Smooth muscle cell (in vitro differentiated cells): ENCODE data around the gene CCDC178. TPM values are rescaled to one million over a fixed set of nuclear protein-coding genes. Genes with fewer than 3 reads are reported as not detected.
"Not testable (repeated sequence)": the region's sequence is repeated elsewhere in the genome, so short reads cannot be mapped to it uniquely, and the experiment has no call there.

ENCODE experiments used
- DNase-seq: peaks from one replicate; lab custom pipeline; 2025; ENCODE audit not compliant: unreplicated experiment; lab: John Stamatoyannopoulos, UW
- H2AFZ ChIP-seq: fragments of 200-600 bp; sonication (generic); 2 replicates; pipeline ENCODE4 v1.6.0; 2016; ENCODE audit warnings: antibody characterized with exemption, low read depth, mild to moderate bottlenecking
- H3F3A ChIP-seq: fragments of 200-600 bp; sonication (generic); 2 replicates; pipeline ENCODE4 v1.6.0; 2017; ENCODE audit warnings: antibody characterized with exemption, low read depth
- H3K27ac ChIP-seq: fragments of 200-600 bp; sonication (generic); 2 replicates; pipeline ENCODE4 v1.5.1; 2016; ENCODE audit warnings: low read depth, mild to moderate bottlenecking
- H3K27me3 ChIP-seq: fragments of 200-600 bp; sonication (generic); 2 replicates; pipeline ENCODE4 v1.6.1; 2016; ENCODE audit warnings: low read depth, mild to moderate bottlenecking
- H3K36me3 ChIP-seq: fragments of 200-600 bp; sonication (generic); 2 replicates; pipeline ENCODE4 v1.5.1; 2016; ENCODE audit warnings: low read depth
- H3K4me1 ChIP-seq: fragments of 200-600 bp; sonication (generic); 2 replicates; pipeline ENCODE4 v1.5.1; 2016; ENCODE audit warnings: low read depth
- H3K4me2 ChIP-seq: fragments of 200-600 bp; sonication (generic); 2 replicates; pipeline ENCODE4 v1.6.0; 2016; ENCODE audit warnings: mild to moderate bottlenecking
- H3K4me3 ChIP-seq: fragments of 200-600 bp; sonication (generic); 2 replicates; pipeline ENCODE4 v1.5.1; 2016; ENCODE audit warnings: mild to moderate bottlenecking
- H3K79me2 ChIP-seq: fragments of 200-600 bp; sonication (generic); 2 replicates; pipeline ENCODE4 v1.6.0; 2016; ENCODE audit warnings: low read depth, mild to moderate bottlenecking
- H3K9ac ChIP-seq: fragments of 200-600 bp; sonication (generic); 2 replicates; pipeline ENCODE4 v1.6.0; 2016; ENCODE audit warnings: low read depth
- H3K9me3 ChIP-seq: fragments of 200-600 bp; sonication (generic); replicated peaks from 2 replicates; pipeline ENCODE4 v1.5.1; 2016; ENCODE audit warnings: low read depth
- H4K20me1 ChIP-seq: fragments of 200-600 bp; sonication (generic); 2 replicates; pipeline ENCODE4 v1.6.0; 2016; ENCODE audit warnings: low read depth
- WGBS: methylation state at CpG from one replicate; pipeline ENCODE4 v1.1.7; 2016; ENCODE audit warnings: low lambda C conversion rate; 5-methylcytosine and 5-hydroxymethylcytosine counted together
- polyA plus RNA-seq: library from polyadenylated mRNA; unstranded; fragments of >200 nt; fragmentation: Nextera tagmentation; extraction: Ambion mirVana; gene quantifications from 2 replicates; pipeline ENCODE4 v1.2.1, GENCODE V29; 2016
- total RNA-seq: library from RNA; depleted of rRNA; stranded (reverse); fragments of >200 nt; gene quantifications from 2 replicates; pipeline ENCODE4 v1.2.3, GENCODE V29; 2014
- TF ChIP-seq, protein P1 (sequence below): fragments of 200-600 bp; sonication (generic); IDR thresholded peaks from 2 replicates; pipeline ENCODE4 v1.5.1; 2017; ENCODE audit warnings: borderline replicate concordance, mild to moderate bottlenecking, antibody characterized with exemption; ENCODE audit not compliant: insufficient read depth, poor library complexity, severe bottlenecking

Gene CCDC178
- total and polyA plus RNA-seq, 2 experiments from 2014 or later: not detected

DNA sequence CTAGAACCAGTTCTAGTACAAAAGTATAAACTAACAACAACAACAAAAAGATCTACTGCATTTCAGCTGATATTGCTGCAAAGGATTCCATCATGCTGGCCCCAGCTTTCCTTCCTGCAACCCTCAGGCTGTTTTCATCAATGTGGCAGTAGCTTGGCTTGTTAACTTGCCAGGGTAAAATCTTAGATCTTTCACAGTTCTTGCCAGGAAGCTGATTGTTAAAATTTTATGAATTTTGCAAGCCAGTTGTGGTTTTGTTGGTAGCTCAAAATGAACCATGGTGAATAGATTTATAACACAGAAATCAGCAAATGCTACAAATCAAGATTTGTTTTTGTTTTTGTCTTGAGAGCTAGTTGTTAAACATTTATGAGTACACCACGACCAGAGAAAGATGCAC, 19.3 kb downstream of the CCDC178 start:
- H3K4me2 ChIP-seq: no peak overlapping the region
- TF ChIP-seq, protein P1, sequence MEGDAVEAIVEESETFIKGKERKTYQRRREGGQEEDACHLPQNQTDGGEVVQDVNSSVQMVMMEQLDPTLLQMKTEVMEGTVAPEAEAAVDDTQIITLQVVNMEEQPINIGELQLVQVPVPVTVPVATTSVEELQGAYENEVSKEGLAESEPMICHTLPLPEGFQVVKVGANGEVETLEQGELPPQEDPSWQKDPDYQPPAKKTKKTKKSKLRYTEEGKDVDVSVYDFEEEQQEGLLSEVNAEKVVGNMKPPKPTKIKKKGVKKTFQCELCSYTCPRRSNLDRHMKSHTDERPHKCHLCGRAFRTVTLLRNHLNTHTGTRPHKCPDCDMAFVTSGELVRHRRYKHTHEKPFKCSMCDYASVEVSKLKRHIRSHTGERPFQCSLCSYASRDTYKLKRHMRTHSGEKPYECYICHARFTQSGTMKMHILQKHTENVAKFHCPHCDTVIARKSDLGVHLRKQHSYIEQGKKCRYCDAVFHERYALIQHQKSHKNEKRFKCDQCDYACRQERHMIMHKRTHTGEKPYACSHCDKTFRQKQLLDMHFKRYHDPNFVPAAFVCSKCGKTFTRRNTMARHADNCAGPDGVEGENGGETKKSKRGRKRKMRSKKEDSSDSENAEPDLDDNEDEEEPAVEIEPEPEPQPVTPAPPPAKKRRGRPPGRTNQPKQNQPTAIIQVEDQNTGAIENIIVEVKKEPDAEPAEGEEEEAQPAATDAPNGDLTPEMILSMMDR: no peak
- H3K79me2 ChIP-seq: no peaks in the 10 kb centered on the region
- H2AFZ ChIP-seq: no peak overlapping the region
- no peak overlapping the region for H3K4me3 ChIP-seq
- no peak overlapping the region for H3K9ac ChIP-seq
- no peaks in the 10 kb centered on the region for H3K4me1 ChIP-seq
- no peaks in the 10 kb centered on the region for H3K9me3 ChIP-seq
- H4K20me1 ChIP-seq: no peaks in the 10 kb centered on the region
- no peaks in the 10 kb centered on the region for H3K36me3 ChIP-seq
- no peaks in the 10 kb centered on the region for H3F3A ChIP-seq
- no peak overlapping the region for H3K27ac ChIP-seq
- 54% methylated on average over 1 of the region's 1 CpG for WGBS
- H3K27me3 ChIP-seq: no peaks in the 10 kb centered on the region
- DNase-seq: no peak

DNA sequence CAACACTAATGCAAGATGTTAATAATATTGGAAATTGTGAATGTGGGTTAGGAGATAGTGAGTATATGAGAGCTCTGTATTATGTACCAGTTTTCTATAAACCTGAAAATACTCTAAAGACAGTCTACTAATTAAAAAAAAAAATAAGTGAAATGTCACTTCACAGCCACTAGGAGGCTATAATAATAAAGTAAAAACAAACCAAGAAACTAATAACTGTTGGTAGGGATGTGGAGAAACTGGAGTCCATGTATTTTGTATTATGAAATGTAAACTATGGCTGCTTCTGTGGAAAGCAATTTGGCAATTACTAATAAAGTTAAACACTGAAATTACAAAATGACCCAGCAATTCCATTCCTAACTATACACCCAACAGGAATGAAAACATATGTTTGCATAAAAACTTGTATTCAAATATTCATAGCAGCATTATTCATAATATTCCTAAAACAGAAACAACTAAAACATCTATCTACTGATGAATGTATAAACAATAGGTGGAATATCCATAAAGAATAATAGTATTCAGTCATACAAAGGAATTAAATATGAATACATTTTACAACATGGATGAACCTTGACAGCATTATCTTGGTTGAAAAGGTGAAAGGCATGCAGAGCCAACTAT, 36.2 kb downstream of the CCDC178 start:
- TF ChIP-seq, protein P1: peak; percentile 63
- H3K9me3 ChIP-seq: no peaks in the 10 kb centered on the region
- H4K20me1 ChIP-seq: no peaks in the 10 kb centered on the region
- no peaks in the 10 kb centered on the region for H3K79me2 ChIP-seq
- no peak overlapping the region for H3K4me3 ChIP-seq
- H3K4me2 ChIP-seq: no peak overlapping the region
- no peak overlapping the region for H2AFZ ChIP-seq
- no peak overlapping the region for H3K9ac ChIP-seq
- no peaks in the 10 kb centered on the region for H3K4me1 ChIP-seq
- no peak overlapping the region for H3K27ac ChIP-seq
- no peaks in the 10 kb centered on the region for H3F3A ChIP-seq
- H3K27me3 ChIP-seq: no peaks in the 10 kb centered on the region
- DNase-seq: no peak
- H3K36me3 ChIP-seq: no peaks in the 10 kb centered on the region

DNA sequence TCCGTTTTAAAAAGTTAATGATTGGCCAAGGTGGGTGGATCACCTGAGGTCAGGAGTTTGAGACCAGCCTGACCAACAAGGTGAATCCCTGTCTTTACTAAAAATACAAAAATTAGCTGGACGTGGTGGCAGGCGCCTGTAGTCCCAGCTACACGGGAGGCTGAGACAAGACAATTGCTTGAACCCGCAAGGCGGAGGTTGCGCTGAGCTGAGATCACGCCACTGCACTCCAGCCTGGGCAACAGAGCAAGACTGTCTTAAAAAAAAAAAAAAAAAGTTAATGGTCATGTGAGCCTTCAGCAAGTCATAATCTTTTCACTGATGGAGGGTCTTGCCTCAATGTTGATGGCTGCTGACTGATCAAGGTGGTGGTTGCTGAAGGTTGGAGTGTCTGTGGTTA, 41.6 kb downstream of the CCDC178 start:
- not testable (repeated sequence) for H3F3A ChIP-seq, DNase-seq, H2AFZ ChIP-seq, H4K20me1 ChIP-seq, H3K4me2 ChIP-seq, H3K36me3 ChIP-seq, H3K4me1 ChIP-seq, H3K4me3 ChIP-seq, H3K27me3 ChIP-seq, H3K9me3 ChIP-seq, H3K27ac ChIP-seq, H3K79me2 ChIP-seq, H3K9ac ChIP-seq
- 97% methylated on average over 8 of the region's 8 CpGs for WGBS

DNA sequence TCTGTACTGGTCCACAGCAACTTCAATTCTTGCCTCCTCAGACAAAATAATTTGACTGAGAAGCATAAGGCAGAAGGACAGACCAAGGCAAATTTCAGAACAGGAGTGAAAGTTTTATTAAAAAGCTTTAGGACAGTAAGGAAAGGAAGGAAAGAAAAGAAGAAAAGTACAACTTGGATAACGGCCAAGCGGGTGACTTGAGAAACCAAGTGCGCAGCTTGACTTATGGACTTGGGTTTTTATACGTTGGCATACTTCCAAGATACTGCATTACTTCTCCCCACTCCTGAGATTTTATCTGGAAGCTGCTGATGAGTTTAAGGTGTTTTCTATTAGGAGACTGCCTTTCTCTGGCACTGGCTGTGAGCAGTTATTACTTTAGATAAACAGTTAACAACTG, 64.7 kb downstream of the CCDC178 start:
- H3K27ac ChIP-seq: no peak overlapping the region
- H3K9ac ChIP-seq: no peak overlapping the region
- H3K4me3 ChIP-seq: no peak overlapping the region
- TF ChIP-seq, protein P1: no peak
- no peaks in the 10 kb centered on the region for H3K36me3 ChIP-seq
- H3K27me3 ChIP-seq: no peaks in the 10 kb centered on the region
- no peak overlapping the region for H2AFZ ChIP-seq
- H3K79me2 ChIP-seq: no peaks in the 10 kb centered on the region
- no peaks in the 10 kb centered on the region for H4K20me1 ChIP-seq
- H3K4me1 ChIP-seq: no peaks in the 10 kb centered on the region
- DNase-seq: no peak
- H3K4me2 ChIP-seq: no peak overlapping the region
- no peaks in the 10 kb centered on the region for H3K9me3 ChIP-seq
- H3F3A ChIP-seq: no peaks in the 10 kb centered on the region
- WGBS: 97% methylated on average over 4 of the region's 4 CpGs
